A172 (cell line): Measurements from ENCODE around the gene SPRY4. TPM values are rescaled to one million over a fixed set of nuclear protein-coding genes. Genes with fewer than 3 reads are reported as not detected.
"Not testable (repeated sequence)": the region's sequence is repeated elsewhere in the genome, so short reads cannot be mapped to it uniquely, and the experiment has no call there.

Source experiments
- DNase-seq: peaks from one replicate; pipeline ENCODE4 v3.0.0-alpha.2; 2015; ENCODE audit warnings: low spot score
- total RNA-seq: library from RNA; depleted of rRNA; stranded (reverse); fragments of >200 nt; shearing (Covaris generic); gene quantifications from 2 replicates; pipeline ENCODE4 v1.2.3, GENCODE V29; 2014

SPRY4 gene
- total RNA-seq, 1 experiment from 2014 or later, result 6.7 TPM

DNA sequence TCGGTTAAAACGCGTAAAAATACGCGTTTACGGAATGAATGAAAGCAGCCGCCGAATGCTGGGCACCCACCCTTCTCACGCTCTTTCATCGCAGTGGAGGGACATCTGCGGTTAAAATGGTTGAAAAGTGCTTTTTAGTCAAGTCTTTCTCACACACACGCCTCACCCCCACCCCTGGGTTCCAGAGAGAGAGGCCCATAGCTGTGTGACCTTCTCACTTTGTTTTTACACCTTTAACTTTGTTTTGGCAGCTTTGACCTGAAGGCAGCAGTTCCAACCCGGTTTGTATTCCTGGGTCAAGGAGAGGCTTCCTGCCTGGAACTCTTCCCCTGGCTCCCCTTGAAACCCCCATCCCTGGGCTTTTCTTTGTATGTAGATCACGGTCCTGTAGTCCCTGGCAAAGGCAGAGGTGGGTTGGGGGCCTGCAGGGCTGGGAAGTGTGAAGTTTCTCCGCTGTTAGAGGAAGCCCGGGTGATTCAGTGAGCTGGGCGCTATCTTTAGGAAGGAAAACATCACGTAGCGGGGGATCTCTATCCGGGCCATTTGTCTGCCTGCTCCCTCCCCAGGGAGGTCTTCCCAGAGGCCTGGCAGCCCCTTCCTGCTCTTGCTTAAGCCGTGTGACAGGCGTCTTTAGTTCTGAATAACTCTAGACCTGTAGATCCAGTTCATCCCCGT, 29.6 kb downstream of the SPRY4 start:
- DNase-seq, result no peak

DNA sequence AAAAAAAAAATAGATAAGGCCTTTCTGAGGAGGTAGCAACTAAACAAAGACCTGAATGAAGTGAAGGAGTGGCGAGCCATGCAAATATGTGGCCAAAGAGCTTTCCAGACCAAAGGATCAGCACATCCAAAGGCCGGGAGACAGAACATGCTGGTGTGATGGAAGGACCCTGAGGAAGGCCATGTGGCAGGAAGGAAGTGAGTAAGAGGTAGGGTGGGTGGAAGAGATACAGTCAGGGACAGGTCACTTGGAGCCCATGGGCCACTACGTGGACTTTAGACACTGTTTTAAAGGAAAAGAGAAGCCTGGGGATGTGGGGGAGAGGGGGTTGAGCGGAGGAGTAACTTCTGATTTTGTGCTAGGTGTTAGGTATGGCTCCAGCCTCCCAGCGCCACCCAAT, 31.3 kb downstream of the SPRY4 start:
- peak; percentile 70 for DNase-seq

DNA sequence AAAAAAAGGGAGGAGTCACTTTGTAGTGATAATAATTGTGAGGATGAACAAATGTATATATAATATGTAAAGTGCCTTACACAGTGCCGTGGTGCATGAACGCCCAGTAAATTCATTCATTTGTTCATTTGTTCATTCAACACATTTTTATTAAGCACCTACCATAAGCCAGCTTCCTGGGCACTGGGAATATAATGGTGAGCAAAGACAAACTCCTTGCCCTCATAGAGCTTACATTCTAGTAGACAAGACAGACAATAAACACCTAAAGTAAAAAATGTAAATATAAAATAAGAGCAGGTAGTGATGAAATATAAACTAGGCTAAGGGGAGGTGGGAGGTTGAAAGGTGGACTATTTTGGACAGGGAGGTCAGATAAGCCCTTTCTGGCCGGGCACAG, 32.0 kb downstream of the SPRY4 start:
- no peak for DNase-seq

DNA sequence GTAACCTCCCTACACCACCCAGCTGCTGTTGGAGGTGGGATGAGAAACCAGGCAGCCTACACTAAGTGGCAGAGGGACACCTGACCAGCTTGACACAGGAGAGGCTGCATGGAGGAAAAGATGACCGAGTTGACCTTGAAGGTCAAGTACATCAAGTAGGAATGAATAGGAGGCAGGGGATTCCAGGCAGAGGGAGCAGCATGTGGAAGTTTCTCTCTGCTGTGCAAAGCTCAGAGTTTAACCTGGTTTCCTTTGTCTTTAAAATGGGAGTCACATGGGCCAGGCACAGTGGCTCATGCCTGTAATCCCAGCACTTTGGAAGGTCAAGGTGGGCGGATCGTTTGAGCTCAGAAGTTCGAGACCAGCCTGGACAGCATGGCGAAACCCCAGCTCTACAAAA, 32.6 kb downstream of the SPRY4 start:
- DNase-seq, result no peak

DNA sequence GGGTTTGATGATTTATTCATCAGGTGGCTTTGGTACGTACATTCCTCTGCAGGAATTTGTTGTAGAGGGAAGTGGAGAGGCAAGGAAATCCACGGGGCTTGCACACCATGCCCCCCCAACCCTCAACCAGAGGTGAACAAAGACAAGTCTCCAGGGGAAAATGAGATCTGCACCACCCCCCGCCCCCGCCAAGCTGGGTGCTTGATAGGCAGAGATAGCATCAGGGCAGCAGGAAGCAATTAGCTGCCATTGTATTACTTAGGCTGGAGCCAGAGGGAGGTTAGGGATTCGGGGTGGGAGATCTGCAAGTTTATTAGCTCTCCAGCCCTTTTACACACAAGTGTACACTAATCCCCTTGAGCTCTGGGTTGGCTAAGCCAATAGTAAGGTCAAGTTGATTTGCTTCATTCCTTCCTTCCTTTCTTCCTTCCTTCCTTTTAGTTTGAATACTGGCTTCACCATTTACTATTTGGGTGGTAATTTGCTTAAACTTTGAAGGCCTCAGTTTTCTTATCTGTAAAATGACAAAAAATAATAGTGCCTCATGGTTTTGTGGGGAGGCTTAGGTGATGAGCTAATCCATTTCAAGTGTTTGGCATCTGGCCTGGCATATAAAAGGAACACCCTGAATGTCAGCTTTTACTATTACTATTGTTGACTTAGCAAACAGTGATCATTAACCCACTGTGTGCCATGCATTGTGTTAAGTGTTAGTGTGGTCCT, 34.1 kb downstream of the SPRY4 start:
- peak; percentile 61 for DNase-seq

DNA sequence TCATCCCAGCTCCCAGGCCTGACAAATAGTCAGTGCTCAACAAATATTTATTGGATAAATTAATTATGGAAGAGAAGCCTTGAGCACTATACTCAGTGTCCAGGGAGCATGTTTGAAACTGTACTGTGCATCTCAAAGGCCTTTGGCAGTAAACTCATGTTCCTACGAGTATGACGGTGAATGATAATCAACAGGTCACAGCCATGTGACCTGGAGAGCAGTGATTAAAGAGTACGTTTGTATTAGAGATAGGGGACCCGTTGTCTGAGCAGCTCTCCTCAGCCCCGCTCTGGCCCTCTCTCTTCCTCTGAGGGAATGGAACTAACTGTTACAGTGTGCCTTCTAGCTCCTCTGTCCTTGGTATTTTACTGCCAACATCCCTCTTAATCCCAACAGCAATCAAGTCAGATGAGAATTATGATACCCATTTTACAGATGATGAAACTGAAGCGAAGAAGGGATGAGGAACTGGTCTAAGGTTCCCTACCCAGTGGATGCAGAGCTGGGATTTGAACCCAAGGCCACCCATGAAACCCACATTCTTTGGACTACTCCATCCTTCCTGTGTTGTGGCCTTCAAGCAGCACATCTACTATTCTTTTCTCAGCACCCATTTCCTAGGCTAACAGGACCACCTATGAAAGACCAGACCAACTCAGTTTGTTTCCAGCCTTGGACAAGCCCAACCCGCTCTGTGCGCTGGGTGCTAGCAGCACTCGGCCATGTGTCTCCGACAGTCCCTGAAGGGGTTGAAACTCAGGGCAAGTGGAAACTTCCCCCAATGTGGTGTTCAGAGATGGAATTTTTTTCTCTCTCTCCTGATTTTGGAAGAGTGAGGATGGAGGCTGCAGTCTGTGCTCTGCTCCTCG, 34.9 kb downstream of the SPRY4 start:
- DNase-seq, result no peak

DNA sequence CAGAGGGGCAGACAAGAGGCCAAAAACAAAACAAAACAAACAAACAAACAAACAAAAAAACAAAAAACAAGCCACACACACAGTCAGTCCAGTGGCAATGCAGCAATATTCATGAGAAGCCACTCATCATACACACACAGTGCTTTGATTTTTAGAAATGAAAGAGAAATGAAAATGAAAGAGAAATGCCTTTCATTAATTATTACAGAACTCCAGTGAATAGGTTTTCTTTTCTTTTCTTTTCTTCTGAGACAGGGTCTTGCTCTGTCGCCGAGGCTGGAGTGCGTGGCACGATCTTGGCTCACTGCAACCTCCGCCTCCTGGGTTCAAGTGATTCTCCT, 36.9 kb downstream of the SPRY4 start:
- DNase-seq, result no peak

DNA sequence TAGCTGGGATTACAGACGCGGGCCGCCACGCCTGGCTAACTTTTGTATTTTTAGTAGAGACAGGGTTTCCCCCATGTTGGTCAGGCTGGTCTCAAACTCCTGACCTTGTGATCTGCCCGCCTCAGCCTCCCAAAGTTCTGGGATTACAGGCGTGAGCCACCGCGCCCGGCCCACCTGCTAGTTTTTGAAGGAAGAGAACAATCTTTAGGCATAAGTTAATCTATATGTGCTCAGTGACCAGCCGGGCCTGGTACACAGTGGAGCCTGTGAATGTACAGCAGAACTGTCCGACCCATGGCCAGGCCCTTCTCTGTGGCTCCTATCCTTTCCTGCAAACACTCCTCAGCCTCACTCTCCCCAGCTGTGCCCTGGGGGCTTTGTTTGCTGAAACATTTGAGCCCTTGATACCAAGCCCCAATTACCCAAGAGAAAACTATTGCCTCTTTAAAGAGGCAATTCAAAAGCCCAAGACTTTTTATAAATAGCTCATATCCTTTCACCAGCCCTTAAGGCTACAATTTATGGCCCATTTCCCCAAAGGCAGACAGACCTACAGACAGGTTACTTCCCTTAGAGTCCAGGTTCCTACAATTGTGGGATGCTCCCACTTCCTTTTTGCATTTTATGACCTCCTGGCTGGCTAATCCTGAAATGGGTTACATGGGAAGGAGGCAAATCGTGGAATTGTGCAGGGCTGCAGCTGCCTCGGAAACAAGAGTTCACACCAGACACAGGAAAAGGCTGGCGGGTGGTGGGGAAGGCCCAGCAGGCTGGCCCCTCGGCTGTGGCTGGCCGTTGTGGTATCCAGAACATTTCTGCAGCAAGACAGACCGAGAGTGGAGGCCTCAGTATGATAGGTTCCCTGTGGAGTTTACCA, 37.5 kb downstream of the SPRY4 start:
- DNase-seq, result no peak

DNA sequence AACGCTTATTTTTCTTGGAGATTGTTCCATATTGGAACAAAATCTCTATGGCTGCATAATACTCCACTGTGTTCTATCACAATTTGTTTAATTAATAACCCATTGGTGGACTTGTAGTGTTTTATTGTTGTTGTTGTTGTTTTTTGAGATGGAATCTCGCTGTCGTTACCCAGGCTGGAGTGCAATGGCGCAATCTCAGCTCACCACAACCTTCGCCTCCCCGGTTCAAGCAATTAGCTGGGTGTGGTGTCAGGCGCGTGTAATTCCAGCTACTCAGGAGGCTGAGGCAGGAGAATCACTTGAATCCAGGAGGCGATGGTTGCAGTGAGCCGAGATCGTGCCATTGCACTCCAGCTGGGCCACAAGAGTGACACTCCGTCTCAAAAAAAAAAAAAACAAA, 38.7 kb downstream of the SPRY4 start:
- DNase-seq, result no peak

DNA sequence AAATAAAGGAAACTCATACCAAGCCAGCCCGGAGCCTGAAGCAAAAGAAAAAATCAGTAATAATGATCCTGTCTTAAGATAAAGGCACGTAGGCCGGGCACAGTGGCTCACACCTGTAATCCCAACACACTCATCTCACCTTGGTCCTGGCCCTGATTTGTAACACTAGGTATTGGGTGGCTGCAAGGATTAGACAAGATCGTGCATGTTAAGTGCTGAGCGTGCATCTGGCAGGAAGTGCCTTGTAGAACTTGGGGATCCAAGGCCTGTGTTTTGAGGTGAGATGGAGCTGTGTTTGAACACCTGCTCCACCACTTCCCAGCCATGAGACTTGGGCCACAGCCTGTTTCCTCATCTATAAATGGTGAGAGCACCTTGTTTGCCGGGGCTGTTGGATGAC, 41.5 kb downstream of the SPRY4 start:
- DNase-seq, result no peak

DNA sequence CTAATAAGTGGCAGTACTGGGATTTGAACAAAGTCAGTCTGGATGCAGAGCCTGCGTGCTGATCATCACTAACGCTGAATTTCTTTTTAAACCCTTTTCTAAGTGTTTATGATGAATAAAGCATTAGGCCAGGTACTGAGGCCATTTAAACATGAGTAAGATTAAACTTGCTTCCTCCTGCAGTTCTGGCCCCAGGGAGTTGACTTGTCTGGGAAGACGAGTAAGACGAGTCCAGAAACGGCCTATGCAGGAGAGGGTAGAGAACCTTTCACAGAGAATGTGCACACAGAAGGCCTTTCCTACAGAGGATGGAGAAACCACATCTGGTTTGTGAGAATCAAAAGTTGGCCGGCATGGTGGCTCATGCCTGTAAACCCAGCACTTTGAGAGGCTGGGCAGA, 42.9 kb downstream of the SPRY4 start:
- DNase-seq, result no peak

DNA sequence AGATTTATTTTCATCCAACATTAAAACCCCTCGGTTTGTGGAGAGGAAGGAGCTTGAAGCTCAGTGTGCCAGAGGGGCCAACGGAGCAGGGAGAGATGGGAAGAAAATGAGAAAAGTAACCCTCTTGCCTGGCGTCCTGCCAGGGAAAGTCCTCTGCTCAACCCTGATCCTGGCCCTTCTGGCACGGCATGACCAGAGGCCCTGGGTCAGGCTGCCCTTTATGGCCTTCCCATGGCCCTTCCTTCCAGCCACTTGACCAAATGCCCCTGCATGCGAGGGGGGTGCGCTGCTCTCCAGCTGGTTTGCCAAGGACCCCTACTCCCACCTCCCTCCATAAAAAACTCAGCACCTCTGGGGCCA, 43.8 kb downstream of the SPRY4 start:
- DNase-seq, result no peak

DNA sequence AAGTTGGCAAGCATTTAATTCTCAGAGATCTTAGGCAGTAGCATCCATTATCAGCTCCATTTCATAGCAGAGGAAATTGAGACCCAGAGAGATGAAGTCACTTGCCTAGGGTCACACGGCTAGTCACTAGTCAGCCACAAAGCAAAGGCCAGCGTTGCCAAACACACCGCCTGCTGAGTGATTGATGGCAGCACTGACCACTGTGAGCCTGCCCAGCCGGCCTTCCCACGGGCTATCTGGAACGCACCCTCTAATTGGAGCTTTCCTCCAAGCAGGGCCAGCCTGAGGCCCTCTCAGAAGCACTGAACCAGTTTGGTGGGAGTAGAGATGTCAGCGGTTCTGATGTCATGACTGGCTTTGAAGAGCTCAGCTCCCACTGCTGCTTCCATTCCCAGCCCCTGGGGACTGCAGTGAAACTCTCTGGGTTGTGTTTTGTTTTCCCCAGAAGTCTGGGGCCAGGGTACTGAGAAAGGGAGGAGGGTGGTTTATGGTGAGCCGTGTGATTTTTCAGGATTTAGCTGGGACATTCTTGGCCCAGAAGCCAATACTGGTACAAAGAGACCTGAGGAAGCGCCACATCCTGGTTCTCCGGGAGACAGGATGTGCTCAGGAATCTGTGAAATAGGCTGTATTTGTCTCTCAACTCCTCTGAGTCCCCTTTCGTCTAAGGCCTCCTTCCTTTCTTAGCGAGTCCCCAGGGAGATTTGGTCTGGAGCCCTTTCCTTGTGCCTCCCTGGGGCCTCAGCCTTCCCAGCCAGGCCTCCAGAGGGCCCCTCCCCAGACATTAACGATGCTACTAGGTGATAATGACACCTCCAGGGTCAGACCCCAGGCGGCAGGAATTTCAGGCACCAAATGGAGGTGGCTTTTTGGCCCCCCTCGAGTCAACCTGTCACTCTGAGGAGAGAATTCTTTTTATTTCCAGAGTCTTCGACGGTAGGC, 44.5 kb downstream of the SPRY4 start:
- peak; percentile 95 for DNase-seq

DNA sequence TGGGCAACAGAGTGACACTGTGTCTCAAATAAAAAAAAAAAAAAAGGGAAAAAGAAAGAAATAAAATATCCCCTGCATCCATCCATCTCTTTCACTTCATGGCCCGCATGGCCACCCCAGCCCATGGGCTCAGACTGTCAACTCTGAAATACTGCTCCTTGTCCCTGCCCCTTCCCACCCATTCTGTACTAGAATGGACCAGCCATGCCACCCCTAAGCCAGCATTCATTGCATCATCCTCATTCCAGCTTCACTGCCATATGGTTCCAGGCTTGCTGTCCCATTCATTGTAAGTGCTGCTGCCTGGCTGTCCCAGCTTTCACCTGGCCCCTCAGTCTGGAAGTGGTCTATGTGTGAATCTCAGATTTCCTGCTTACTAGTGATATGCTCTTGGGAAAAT, 46.2 kb downstream of the SPRY4 start:
- no peak for DNase-seq

DNA sequence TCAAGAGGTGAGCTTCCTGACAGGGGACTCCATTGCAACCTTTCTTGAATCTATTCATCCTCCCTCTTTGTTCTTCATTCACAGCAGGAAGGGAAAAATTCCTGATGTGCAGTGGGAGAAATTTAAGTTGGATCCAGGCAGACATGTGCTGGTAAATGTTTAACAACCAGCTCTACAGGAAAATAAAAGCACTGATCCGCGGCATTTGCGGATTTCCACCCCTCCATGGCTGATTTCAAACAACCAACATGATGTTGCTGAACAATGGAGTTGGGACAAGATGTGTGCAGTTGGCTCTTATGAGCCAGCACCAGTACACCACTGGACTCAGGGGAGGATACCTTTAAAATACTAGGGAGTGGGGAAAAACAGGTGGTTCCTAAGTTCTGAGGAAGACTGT, 47.0 kb downstream of the SPRY4 start:
- DNase-seq, result no peak

DNA sequence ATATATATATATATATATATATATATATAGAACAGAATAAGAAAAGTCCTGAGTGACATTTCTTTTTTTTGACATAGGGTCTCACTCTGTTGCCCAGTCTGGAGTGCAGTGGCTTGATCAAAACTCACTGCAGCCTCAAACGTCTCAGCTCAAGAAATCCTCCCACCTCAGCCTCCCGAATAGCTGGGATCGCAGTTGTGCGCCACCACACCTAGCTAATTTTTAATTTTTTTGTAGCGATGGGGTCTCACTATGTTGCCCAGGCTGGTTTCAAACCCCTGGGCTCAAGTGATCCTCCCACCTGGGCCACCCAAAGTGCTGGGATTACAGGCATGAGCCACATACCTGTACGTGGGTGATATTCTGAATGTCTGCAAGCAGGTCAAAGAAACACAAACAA, 48.3 kb downstream of the SPRY4 start:
- no peak for DNase-seq

DNA sequence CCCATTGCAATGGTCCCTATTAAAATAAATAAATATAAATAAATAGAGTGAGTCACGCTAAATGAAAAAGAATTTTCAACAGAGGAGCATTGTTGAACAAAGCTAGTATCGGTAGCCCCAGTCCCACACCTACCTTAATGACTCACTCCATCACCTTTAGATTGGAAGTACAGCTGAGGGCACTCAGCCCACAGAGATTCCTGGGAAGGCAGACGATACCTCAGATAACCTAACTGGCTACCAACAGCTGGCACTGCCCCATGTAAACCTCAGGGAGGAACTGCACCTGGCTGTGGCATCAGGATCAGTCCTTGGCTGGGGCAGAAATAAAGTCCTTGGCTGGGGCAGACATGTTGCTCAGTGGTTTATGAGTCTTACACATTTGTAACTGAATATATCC, 49.3 kb downstream of the SPRY4 start:
- DNase-seq, result peak; percentile 21

DNA sequence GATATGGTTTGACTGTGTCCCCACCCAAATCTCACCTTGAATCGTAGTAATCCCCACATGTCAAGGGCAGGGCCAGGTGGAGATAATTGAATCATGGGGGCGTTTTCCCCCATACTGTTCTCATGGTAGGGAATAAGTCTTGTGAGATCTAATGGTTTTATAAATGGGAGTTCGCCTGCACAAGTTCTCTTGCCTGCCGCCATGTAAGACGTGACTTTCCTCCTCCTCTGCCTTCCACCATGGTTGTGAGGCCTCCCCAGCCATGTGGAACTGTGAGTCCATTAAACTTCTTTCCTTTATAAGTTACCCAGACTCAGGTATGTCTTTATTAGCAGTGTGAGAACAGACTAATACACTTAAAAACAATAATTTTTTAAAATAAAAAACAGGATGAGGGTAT, 52.2 kb downstream of the SPRY4 start:
- DNase-seq, result not testable (repeated sequence)

DNA sequence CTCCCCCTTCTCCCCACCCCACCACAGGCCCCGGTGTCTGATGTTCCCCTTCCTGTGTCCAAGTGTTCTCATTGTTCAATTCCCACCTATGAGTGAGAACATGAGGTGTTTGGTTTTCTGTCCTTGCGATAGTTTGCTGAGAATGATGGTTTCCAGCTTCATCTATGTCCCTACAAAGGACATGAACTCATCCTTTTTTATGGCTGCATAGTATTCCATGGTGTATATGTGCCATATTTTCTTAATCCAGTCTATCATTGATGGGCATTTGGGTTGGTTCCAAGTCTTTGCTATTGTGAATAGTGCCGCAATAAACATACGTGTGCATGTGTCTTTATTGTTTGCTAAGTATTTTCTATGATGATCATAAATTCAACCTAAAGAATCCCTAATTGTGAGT, 60.7 kb downstream of the SPRY4 start:
- not testable (repeated sequence) for DNase-seq

DNA sequence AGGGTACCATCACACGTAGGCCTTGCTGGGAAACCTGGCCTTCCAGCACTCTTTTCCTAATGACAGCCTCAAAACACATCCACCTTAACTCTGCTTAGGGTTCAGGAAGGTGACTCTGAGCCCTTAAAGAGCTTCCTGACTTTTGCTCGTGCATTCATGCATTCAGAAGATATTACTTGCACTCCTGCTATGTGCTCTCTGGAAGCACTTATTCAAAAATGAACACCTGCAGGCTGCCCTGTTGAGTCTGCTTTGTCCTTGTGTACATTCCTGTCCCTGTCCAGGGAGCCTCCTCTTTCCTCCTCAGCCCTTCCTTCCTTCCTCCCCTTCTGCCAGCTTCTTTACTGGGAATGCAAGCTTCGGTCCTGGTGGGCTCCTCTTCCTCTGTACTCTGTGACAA, 61.5 kb downstream of the SPRY4 start:
- DNase-seq, result no peak

DNA sequence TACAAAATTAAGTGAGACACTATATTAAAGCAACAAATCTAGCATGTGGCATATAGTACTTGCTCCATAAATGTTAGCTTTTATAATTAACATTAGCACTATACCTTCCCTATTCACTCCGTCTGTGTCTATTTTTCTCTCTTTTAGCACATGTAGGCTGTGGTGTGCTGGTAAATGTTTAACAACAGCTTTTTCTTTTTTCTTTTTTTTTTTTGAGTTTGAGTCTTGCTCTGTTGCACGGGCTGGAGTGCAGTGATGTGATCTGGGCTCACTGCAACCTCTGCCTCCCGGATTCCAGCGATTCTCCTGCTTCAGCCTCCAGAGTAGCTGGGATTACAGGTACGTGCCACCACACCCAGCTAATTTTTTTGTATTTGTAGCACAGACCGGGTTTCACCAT, 62.1 kb downstream of the SPRY4 start:
- DNase-seq, result no peak
